HAP-1 (cell line): Measurements from ENCODE around the gene SLC44A5.

Source experiments
- DNase-seq, 2 experiments: peaks; one replicate each; pipeline ENCODE4 v3.0.0-alpha.2; 2016 to 2020; ENCODE audit warnings: low spot score in 2 of 2
- H3K27me3 ChIP-seq: fragments of 250-450 bp; sonication (Bioruptor Pico); 2 replicates; pipeline ENCODE4 v1.5.1; 2020; ENCODE audit warnings: low read depth, mild to moderate bottlenecking, moderate library complexity
- H3K36me3 ChIP-seq: fragments of 250-450 bp; sonication (Bioruptor Pico); replicated peaks from 2 replicates; pipeline ENCODE4 v1.5.1; 2020; ENCODE audit warnings: mild to moderate bottlenecking
- H3K4me1 ChIP-seq: fragments of 250-450 bp; sonication (Bioruptor Pico); 2 replicates; pipeline ENCODE4 v1.5.1; 2020; ENCODE audit warnings: mild to moderate bottlenecking
- H3K4me3 ChIP-seq: fragments of 250-450 bp; sonication (Bioruptor Pico); 2 replicates; pipeline ENCODE4 v1.5.1; 2020; ENCODE audit warnings: mild to moderate bottlenecking, moderate library complexity
- H3K9me3 ChIP-seq: fragments of 250-450 bp; sonication (Bioruptor Pico); 2 replicates; pipeline ENCODE4 v1.5.1; 2020; ENCODE audit warnings: mild to moderate bottlenecking, moderate library complexity
- in situ Hi-C: fragments of 300-500 bp; cut with MboI; formaldehyde crosslinking; loops from 3 replicates; pipeline ENCODE4 v1.14.3; 2020; ENCODE audit warnings: low sequenced_read_pairs, inconsistent platforms, mixed read lengths

The SLC44A5 gene

DNA sequence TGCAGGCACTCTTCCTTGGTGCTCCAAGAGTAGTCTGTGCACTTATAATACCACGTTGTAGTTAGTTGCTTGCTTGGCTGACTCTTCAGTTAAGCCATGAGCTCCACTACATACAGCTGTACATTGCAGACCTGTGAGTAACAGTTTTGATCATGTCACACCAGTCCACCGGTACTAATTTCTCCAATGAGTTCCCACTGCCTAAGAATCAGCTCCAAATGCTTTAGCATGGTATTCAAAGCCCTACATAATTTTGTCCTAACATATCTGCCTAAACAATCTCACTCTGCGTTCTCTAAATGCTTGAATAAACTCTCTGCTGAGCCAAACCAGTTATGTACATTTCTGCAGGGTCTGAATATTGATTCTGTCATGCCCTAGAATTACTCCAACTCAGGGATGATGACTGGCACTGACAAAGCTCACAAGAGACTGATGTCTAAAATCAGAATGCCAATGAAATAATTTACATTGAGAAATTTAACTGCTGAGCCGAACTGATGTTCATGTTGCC lies 276.0 kb downstream of the SLC44A5 start:
- DNase-seq, result no peak
- H3K4me1 ChIP-seq, result peaks cover 15% of the 10 kb centered on the region
- in situ Hi-C loops, result no loop called here

GRCh38 chr1:75330624-75331023 lies 280.3 kb downstream of the SLC44A5 start:
- H3K27me3 ChIP-seq, result no peaks in the 10 kb centered on the region
- no peaks in the 10 kb centered on the region for H3K4me1 ChIP-seq
- no peak overlapping the region for H3K4me3 ChIP-seq
- no peak for DNase-seq
- H3K9me3 ChIP-seq, result no peaks in the 10 kb centered on the region
- in situ Hi-C loops, result no loop called here
- no peaks in the 10 kb centered on the region for H3K36me3 ChIP-seq

More for the DNA sequence above, 276.0 kb downstream of the SLC44A5 start:
- H3K36me3 ChIP-seq, result no peaks in the 10 kb centered on the region
- H3K9me3 ChIP-seq, result no peaks in the 10 kb centered on the region
- H3K4me3 ChIP-seq, result no peak overlapping the region
- H3K27me3 ChIP-seq, result no peaks in the 10 kb centered on the region

DNA sequence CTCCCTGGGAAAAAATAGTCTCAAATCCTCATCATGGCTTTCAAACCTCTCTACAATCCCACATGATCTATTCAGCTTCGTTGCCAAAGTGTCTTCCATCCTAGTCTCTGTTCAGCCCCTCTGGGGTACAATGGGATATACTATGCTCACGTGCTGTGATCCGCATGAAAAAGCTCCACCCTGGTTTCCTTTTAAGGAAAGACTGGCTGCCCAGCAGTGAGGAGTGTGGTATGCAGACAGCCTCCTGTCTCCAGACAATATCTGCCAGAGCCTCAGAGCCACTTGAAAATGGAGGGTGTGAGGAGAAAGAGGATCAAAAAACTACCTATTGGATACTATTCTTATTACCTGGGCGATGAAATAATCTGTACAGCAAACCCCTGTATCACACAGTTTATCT lies 282.2 kb downstream of the SLC44A5 start:
- no peaks in the 10 kb centered on the region for H3K27me3 ChIP-seq
- H3K9me3 ChIP-seq, result no peaks in the 10 kb centered on the region
- DNase-seq, result no peak
- H3K4me1 ChIP-seq, result no peaks in the 10 kb centered on the region
- no peak overlapping the region for H3K4me3 ChIP-seq
- in situ Hi-C loops, result no loop called here
- H3K36me3 ChIP-seq, result no peaks in the 10 kb centered on the region

- Histone ChIP-seq H3K4me1 (no peaks in the 10 kb centered on the region), H3K9me3 (no peaks in the 10 kb centered on the region), H3K4me3 (no peak overlapping the region), H3K36me3 (no peaks in the 10 kb centered on the region), H3K27me3 (no peaks in the 10 kb centered on the region)
- in situ Hi-C loops, result no loop called here
- no peak for DNase-seq
Measured at GRCh38 chr1:75327395-75327794, 283.5 kb downstream of the SLC44A5 start.

DNA sequence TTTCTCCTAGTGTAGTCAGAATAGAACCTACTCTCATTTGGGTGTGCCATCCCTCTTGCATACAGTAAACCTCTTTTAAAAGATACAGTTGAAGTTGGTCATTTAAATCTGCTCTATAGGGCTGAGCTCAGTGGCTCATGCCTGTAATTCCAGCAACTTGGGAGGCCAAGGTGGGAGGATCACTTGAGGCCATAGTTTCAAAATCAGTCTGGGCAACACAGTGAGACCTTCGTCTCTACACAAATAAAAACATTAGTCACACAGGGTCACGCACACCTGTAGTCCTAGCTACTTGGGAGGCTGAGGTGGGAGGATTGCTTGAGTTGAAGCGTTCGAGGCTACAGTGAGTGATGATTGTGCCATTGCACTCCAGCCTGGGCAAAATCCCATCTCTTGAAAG lies 292.9 kb downstream of the SLC44A5 start:
- no peaks in the 10 kb centered on the region for H3K9me3 ChIP-seq
- no peak for DNase-seq
- in situ Hi-C loops, result no loop called here
- peaks cover 10% of the 10 kb centered on the region for H3K4me1 ChIP-seq
- H3K36me3 ChIP-seq, result no peaks in the 10 kb centered on the region
- no peaks in the 10 kb centered on the region; the same call in 1 of the 2 replicates for H3K27me3 ChIP-seq
- no peak overlapping the region for H3K4me3 ChIP-seq

GRCh38 chr1:75316230-75316629 lies 294.7 kb downstream of the SLC44A5 start:
- no peak for DNase-seq
- Histone ChIP-seq H3K36me3 (no peaks in the 10 kb centered on the region), H3K4me1 (peaks cover 7% of the 10 kb centered on the region), H3K4me3 (no peak overlapping the region), H3K9me3 (no peaks in the 10 kb centered on the region), H3K27me3 (no peaks in the 10 kb centered on the region; the same call in 1 of the 2 replicates)
- in situ Hi-C loops, result no loop called here

GRCh38 chr1:75312620-75313019 lies 298.3 kb downstream of the SLC44A5 start:
- Histone ChIP-seq H3K4me3 (no peak overlapping the region), H3K9me3 (no peaks in the 10 kb centered on the region), H3K4me1 (peaks cover 3% of the 10 kb centered on the region; the same call in 1 of the 2 replicates), H3K36me3 (no peaks in the 10 kb centered on the region), H3K27me3 (no peaks in the 10 kb centered on the region; the same call in 1 of the 2 replicates)
- no peak for DNase-seq
- in situ Hi-C loops, result no loop called here

DNA sequence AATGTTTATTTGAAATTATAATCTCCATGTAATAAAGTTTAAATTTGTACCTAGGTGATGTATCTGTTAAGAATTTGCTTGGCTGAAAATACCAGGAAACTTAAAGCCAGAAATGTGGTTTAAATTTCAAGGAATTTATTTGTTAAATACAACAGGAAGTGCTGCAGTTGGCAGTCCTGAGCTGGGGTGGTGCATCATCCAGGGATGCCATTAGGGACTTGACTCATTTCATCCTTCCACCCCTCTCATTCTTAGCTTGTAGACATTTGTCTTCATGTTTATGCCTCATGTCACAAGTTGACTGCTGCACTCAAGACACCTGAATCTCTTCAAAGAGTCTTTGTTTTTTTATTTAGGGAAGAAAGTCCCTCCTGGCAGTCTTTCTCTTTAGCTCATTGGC lies 300.8 kb downstream of the SLC44A5 start:
- Histone ChIP-seq H3K27me3 (no peaks in the 10 kb centered on the region; the same call in 1 of the 2 replicates), H3K9me3 (no peaks in the 10 kb centered on the region), H3K4me1 (peaks cover 11% of the 10 kb centered on the region; the same call in 1 of the 2 replicates), H3K4me3 (no peak overlapping the region), H3K36me3 (no peaks in the 10 kb centered on the region)
- no peak for DNase-seq
- in situ Hi-C loops, result no loop called here

DNA sequence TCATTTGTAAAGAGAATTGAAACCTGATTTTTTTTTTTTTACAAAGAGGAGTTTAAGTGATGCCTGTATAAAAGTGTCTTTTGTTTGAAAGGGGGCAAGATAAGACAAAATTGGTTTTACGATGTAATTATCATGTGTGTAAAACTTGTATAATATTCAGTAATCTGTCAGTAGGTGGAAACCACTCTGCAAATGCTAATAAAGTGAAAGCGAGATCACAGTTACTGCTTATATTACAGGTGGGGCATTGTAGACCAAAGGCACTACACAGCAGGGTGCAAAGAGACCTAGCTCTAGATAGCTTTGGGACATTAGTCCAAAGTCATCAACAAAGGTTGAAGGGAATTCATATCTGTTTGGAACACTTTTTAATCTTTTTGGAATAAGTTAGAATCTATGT lies 302.5 kb downstream of the SLC44A5 start:
- in situ Hi-C loops, result no loop called here
- no peaks in the 10 kb centered on the region for H3K9me3 ChIP-seq
- no peak overlapping the region for H3K4me3 ChIP-seq
- H3K36me3 ChIP-seq, result no peaks in the 10 kb centered on the region
- peak in 1 of 2 experiments; percentile 48 for DNase-seq
- H3K4me1 ChIP-seq, result peaks cover 18% of the 10 kb centered on the region
- H3K27me3 ChIP-seq, result no peaks in the 10 kb centered on the region; the same call in 1 of the 2 replicates

GRCh38 chr1:75305061-75305460 lies 305.9 kb downstream of the SLC44A5 start:
- H3K27me3 ChIP-seq, result no peaks in the 10 kb centered on the region; the same call in 1 of the 2 replicates
- peak; percentile 21 to 97 for DNase-seq
- no peaks in the 10 kb centered on the region for H3K36me3 ChIP-seq
- H3K4me3 ChIP-seq, result no peak overlapping the region
- H3K9me3 ChIP-seq, result no peaks in the 10 kb centered on the region
- in situ Hi-C loops, result no loop called here
- H3K4me1 ChIP-seq, result peaks cover 18% of the 10 kb centered on the region

DNA sequence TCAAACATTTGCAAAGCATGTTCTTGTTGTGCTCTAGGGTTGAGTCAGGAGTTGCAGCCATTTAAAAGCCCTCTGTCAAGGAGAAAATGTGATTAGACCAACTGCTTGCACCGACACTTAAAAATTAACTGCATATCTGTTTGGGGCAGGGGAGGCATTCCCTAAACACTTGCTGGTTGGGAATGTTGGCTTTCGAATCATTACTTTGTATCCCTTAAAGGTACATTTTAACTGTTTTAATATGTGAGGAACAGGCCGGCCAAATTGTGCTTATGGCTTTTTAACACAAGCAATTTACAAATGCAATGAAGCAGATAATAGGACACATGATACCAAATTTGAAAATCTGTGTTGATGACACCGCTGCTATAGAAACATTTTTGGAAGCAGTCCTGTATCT lies 317.6 kb downstream of the SLC44A5 start:
- no peak overlapping the region for H3K4me3 ChIP-seq
- no peaks in the 10 kb centered on the region for H3K27me3 ChIP-seq
- no peak for DNase-seq
- no peaks in the 10 kb centered on the region for H3K9me3 ChIP-seq
- in situ Hi-C loops, result no loop called here
- H3K36me3 ChIP-seq, result no peaks in the 10 kb centered on the region
- no peaks in the 10 kb centered on the region for H3K4me1 ChIP-seq

- in situ Hi-C loops, result no loop called here
- Histone ChIP-seq H3K4me3 (no peak overlapping the region), H3K4me1 (no peaks in the 10 kb centered on the region), H3K27me3 (no peaks in the 10 kb centered on the region), H3K9me3 (no peaks in the 10 kb centered on the region), H3K36me3 (no peaks in the 10 kb centered on the region)
- no peak for DNase-seq
Measured at GRCh38 chr1:75292013-75292412, 318.9 kb downstream of the SLC44A5 start.

GRCh38 chr1:75276385-75276784 lies 334.5 kb downstream of the SLC44A5 start:
- H3K4me3 ChIP-seq, result no peak overlapping the region
- in situ Hi-C loops, result no loop called here

DNA sequence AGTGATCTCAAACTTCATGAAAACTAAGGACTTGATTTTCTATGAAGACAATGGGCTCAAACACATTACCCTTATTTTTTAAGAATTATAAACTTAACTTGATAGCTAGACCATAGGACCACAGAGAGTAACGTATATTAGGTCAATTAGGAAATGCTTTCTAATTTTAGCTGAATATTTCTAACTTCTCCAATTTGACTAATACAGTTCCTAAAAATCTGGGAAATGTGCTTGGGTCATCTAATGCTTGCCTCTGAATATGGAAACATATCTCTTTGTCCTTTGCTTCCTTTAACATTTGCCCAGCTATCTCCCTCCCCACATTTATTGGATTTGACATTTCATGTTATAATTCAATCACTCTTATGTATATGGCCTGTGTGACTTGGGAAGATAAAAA lies 335.3 kb downstream of the SLC44A5 start:
- no peak for DNase-seq
- no peaks in the 10 kb centered on the region for H3K27me3 ChIP-seq
- in situ Hi-C loops, result no loop called here
- H3K36me3 ChIP-seq, result no peaks in the 10 kb centered on the region
- H3K9me3 ChIP-seq, result no peaks in the 10 kb centered on the region
- no peaks in the 10 kb centered on the region for H3K4me1 ChIP-seq
- H3K4me3 ChIP-seq, result no peak overlapping the region

More at GRCh38 chr1:75276385-75276784, 334.5 kb downstream of the SLC44A5 start:
- no peak for DNase-seq
- no peaks in the 10 kb centered on the region for H3K9me3 ChIP-seq
- H3K27me3 ChIP-seq, result no peaks in the 10 kb centered on the region
- H3K4me1 ChIP-seq, result no peaks in the 10 kb centered on the region
- no peaks in the 10 kb centered on the region for H3K36me3 ChIP-seq
